Mucosa of rectum (tissue), 2 donors: Measurements from ENCODE around the gene RASA3.

ENCODE experiments used
- H3K27ac ChIP-seq, 2 donors: one replicate each; pipeline ENCODE4 v1.7.0; 2013; ENCODE audit warnings: inconsistent platforms in 2 of 2, low read depth in 2 of 2, low read length in 2 of 2
- H3K27me3 ChIP-seq, 2 donors: one replicate each; pipeline ENCODE4 v1.7.0; 2013; ENCODE audit warnings: low read length in 2 of 2; ENCODE audit not compliant: control insufficient read depth in 2 of 2, insufficient read depth in 2 of 2
- H3K36me3 ChIP-seq, 2 donors: one replicate each; pipeline ENCODE4 v1.7.0; 2013; ENCODE audit warnings: low read length in 2 of 2; ENCODE audit not compliant: control insufficient read depth in 2 of 2, insufficient read depth in 2 of 2
- H3K4me1 ChIP-seq, 2 donors: one replicate each; pipeline ENCODE4 v1.7.0; 2013; ENCODE audit warnings: low read length in 2 of 2, mild to moderate bottlenecking in 1 of 2; ENCODE audit not compliant: control insufficient read depth in 2 of 2, insufficient read depth in 2 of 2
- H3K4me3 ChIP-seq, 2 donors: one replicate each; pipeline ENCODE4 v1.7.0; 2013; ENCODE audit warnings: low read length in 2 of 2
- H3K9ac ChIP-seq, 2 donors: one replicate each; pipeline ENCODE4 v1.7.0; 2013; ENCODE audit warnings: low read length in 2 of 2, low read depth in 1 of 2, mild to moderate bottlenecking in 1 of 2
- H3K9me3 ChIP-seq, 2 donors: one replicate each; pipeline ENCODE4 v1.7.0; 2013; ENCODE audit warnings: low read length in 2 of 2; ENCODE audit not compliant: control insufficient read depth in 2 of 2
- donor health status: healthy.
- donor health status: Normal muscosa, but diverticular disease.

Gene RASA3

DNA sequence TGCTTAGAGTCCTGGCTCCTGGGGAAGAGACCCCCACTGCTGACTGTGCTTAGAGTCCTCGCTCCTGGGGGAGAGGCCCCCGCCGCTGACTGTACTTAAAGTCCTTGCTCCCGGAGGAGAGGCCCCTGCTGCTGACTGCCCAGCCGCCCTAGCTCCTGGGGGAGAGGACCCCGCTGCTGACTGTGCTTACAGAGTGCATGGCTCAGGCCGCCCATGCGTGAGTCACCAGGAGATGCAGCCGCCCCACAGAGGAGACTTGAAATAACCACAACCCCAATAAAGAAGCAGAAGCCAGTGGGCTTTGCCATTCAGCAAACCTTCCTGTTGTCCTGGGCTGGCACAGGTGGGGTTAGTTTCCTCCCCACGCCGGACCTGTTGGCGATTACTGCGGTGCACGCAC is 79.4 kb downstream of the RASA3 start:
- Histone ChIP-seq H3K4me1 (peaks cover 21 to 38% of the 10 kb centered on the region in 2 donors), H3K9me3 (no peaks in the 10 kb centered on the region), H3K27ac (no peak overlapping the region), H3K27me3 (no peaks in the 10 kb centered on the region), H3K9ac (no peak overlapping the region), H3K36me3 (peaks cover 0 to 12% of the 10 kb centered on the region in 2 donors), H3K4me3 (no peak overlapping the region)

DNA sequence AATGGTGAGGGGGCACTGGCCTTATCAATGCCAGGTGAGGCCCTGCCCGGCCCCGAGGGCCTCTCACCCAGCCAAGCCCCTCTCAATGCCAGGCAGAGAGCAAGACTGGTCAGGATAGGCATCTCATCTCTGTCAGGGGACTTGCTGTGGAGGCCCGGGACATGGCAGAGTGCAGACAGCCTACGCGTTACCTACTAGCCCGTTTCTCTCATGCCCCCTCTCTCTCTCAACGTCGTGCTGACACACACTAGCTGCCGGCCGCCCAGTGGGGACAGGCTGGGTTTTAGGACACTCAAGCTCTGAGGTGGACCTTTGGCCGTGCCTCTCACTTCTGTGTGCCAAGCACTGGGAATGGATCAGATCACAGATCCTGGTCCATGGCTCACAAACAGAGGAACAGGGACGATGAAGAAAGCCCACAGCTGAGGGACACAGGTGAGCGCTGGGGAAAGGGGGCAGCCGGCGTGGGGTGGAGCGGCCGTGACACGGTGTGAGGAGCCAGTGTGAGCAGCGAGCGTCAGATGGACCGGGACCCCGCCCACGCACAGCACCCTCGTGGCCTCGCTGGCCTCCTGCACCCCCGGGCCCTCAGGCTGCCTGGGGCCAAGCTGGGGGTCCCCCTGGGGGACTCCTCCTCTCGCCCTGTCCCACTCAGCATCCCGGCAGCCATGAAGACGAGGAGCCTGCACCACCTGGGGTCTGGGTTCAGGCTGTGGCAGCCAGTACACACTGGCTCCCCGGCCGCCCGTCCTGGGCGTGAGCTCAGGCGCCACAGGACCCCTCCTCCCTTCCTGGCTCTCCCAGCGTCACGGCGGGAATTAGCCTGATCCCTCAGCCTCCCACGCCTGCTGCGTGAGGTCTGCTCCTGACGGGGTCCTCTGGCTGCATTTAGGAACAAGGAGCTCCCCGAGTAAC is 81.6 kb downstream of the RASA3 start:
- no peak overlapping the region for H3K27ac ChIP-seq
- H3K36me3 ChIP-seq = peaks cover 0 to 8% of the 10 kb centered on the region in 2 donors
- H3K4me3 ChIP-seq = no peak overlapping the region
- no peak overlapping the region for H3K9ac ChIP-seq
- H3K9me3 ChIP-seq = no peaks in the 10 kb centered on the region
- no peaks in the 10 kb centered on the region for H3K27me3 ChIP-seq
- peaks cover 24 to 35% of the 10 kb centered on the region in 2 donors for H3K4me1 ChIP-seq

- Histone ChIP-seq H3K9me3 (no peaks in the 10 kb centered on the region), H3K9ac (no peak overlapping the region), H3K36me3 (peaks cover 0 to 3% of the 10 kb centered on the region in 2 donors), H3K4me3 (peak overlapping the region in 1 of 2 donors; percentile 26), H3K27ac (peak overlapping the region; percentile 69 to 72), H3K27me3 (no peaks in the 10 kb centered on the region), H3K4me1 (peaks cover 21 to 35% of the 10 kb centered on the region in 2 donors)
These were observed 82.8 kb downstream of the RASA3 start for GRCh38 chr13:114049626-114050101.

DNA sequence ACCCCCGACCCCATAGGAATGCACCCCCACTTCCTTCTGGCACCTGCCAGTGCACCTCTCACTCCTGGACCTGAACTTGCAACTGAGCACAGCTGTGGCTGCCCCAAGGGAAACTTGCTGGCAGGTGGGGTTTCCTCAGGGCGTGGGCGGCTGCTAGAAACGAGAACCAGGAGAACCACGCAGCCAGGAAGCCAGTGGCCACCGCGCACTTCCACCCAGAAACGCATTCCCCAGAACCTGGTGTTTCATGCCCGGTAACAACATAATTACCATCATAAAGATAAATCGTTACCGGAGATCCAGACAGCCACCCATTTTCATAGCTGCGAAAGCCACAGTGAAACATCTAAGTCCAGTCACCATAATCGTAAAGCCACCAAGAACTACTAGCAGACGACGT is 83.4 kb downstream of the RASA3 start:
- H3K27ac ChIP-seq = peak overlapping the region; percentile 69 to 72

DNA sequence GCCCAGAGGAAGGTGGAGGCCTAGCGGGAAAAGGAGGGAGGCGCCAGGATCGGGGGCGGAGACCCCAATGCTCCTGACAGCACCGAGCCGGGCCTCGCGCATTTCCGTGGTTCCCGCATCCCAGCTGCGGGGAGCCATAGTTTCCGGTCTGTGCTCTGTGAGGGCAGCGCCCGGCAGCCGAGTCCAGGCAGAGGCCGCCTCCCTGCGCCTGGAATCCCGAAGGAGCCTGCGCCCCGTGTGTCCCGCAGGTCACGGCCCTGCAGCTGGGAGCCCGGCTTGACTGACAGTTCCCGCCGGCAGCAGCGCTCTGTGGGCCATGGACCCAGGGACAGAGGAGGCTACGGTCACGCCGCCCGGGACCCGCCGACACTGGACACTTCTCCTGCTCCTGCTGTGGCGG is 84.0 kb downstream of the RASA3 start:
- Histone ChIP-seq H3K4me3 (peak overlapping the region in 1 of 2 donors; percentile 7), H3K27ac (peak overlapping the region; percentile 69 to 72), H3K36me3 (peaks cover 0 to 2% of the 10 kb centered on the region in 2 donors), H3K4me1 (peaks cover 21 to 35% of the 10 kb centered on the region in 2 donors), H3K9me3 (no peaks in the 10 kb centered on the region), H3K9ac (no peak overlapping the region), H3K27me3 (no peaks in the 10 kb centered on the region)

More for the DNA sequence above, 83.4 kb downstream of the RASA3 start:
- H3K9me3 ChIP-seq = no peaks in the 10 kb centered on the region
- no peaks in the 10 kb centered on the region for H3K27me3 ChIP-seq
- peaks cover 21 to 35% of the 10 kb centered on the region in 2 donors for H3K4me1 ChIP-seq
- no peak overlapping the region for H3K9ac ChIP-seq
- peak overlapping the region in 1 of 2 donors; percentile 31 for H3K4me3 ChIP-seq
- peaks cover 0 to 2% of the 10 kb centered on the region in 2 donors for H3K36me3 ChIP-seq

- H3K9ac ChIP-seq = peak overlapping the region in 1 of 2 donors; percentile 31
- peak overlapping the region; percentile 48 to 60 for H3K27ac ChIP-seq
These were observed 85.0 kb downstream of the RASA3 start for GRCh38 chr13:114047358-114047881.

DNA sequence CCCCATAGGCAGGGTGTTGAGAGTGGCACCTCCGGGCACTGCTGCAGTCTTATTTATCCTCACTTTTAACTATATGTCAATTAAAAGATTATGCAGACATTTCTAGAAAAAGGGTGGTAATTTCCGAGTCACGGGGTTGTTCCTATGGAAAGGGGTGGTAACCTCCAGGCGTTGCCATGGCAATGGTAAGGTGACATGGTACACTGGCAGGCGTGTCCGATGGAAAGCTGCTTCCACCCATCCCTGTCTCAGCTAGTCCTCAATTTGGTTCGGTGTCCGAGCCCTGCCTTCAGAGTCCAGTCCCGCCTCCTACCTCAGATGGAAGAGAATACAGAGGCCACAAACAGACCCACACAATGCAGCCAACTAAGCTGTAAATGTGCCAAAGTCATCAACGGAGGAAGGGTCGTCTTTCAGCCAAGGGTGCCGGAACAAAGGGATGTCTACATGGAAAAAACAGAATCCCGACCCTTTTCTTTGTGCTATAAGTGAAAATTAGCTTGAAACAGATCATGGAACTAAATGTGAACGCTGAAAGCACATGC is 85.9 kb downstream of the RASA3 start:
- H3K4me3 ChIP-seq = no peak overlapping the region
- H3K4me1 ChIP-seq = peaks cover 21 to 35% of the 10 kb centered on the region in 2 donors
- no peaks in the 10 kb centered on the region for H3K27me3 ChIP-seq
- peaks cover 0 to 2% of the 10 kb centered on the region in 2 donors for H3K36me3 ChIP-seq
- no peaks in the 10 kb centered on the region for H3K9me3 ChIP-seq
- H3K9ac ChIP-seq = no peak overlapping the region
- peak overlapping the region in 1 of 2 donors; percentile 60 for H3K27ac ChIP-seq

More at GRCh38 chr13:114047358-114047881, 85.0 kb downstream of the RASA3 start:
- H3K4me3 ChIP-seq = no peak overlapping the region
- H3K27me3 ChIP-seq = no peaks in the 10 kb centered on the region
- no peaks in the 10 kb centered on the region for H3K9me3 ChIP-seq
- peaks cover 21 to 35% of the 10 kb centered on the region in 2 donors for H3K4me1 ChIP-seq
- H3K36me3 ChIP-seq = peaks cover 0 to 2% of the 10 kb centered on the region in 2 donors

- Histone ChIP-seq H3K4me1 (peaks cover 18 to 35% of the 10 kb centered on the region in 2 donors), H3K9ac (no peak overlapping the region), H3K4me3 (no peak overlapping the region), H3K9me3 (no peaks in the 10 kb centered on the region), H3K27ac (no peak overlapping the region), H3K27me3 (no peaks in the 10 kb centered on the region), H3K36me3 (peaks cover 0 to 5% of the 10 kb centered on the region in 2 donors)
These were observed 87.2 kb downstream of the RASA3 start for GRCh38 chr13:114045113-114045735.

GRCh38 chr13:114044486-114044885 is 87.9 kb downstream of the RASA3 start:
- Histone ChIP-seq H3K4me3 (no peak overlapping the region), H3K4me1 (peaks cover 11 to 29% of the 10 kb centered on the region in 2 donors), H3K27ac (no peak overlapping the region), H3K27me3 (no peaks in the 10 kb centered on the region), H3K36me3 (peaks cover 0 to 3% of the 10 kb centered on the region in 2 donors), H3K9me3 (no peaks in the 10 kb centered on the region), H3K9ac (no peak overlapping the region)
